ENCODE results near the gene WDR13. TPM values are rescaled to one million over a fixed set of nuclear protein-coding genes. Genes with fewer than 3 reads are reported as not detected.
A peak's percentile ranks its signal among the peaks of the same experiment; 100 is the strongest.
"Not testable (repeated sequence)": the region's sequence is repeated elsewhere in the genome, so short reads cannot be mapped to it uniquely, and the experiment has no call there.

The WDR13 gene
- total RNA-seq, 1 experiment from 2014 or later, result 131 TPM

- DNase-seq (ENCODE audit: low read depth), result no peak
These were observed 4.3 kb upstream of the WDR13 start for GRCh38 chrX:48592971-48593370.

GRCh38 chrX:48595929-48596328, 1.4 kb upstream of the WDR13 start:
- no peak for DNase-seq (ENCODE audit: low read depth)

GRCh38 chrX:48598614-48599013, 1.3 kb downstream of the WDR13 start:
- no peak for DNase-seq (ENCODE audit: low read depth)

GRCh38 chrX:48599341-48599740, 2.0 kb downstream of the WDR13 start:
- no peak for DNase-seq (ENCODE audit: low read depth)

- DNase-seq (ENCODE audit: low read depth), result no peak
These were observed 2.9 kb downstream of the WDR13 start for GRCh38 chrX:48600226-48600625.

- DNase-seq (ENCODE audit: low read depth), result no peak
These were observed 4.6 kb downstream of the WDR13 start for GRCh38 chrX:48601741-48602394.

- DNase-seq (ENCODE audit: low read depth), result no peak
These were observed 7.4 kb downstream of the WDR13 start for GRCh38 chrX:48604701-48605100.

GRCh38 chrX:48606091-48606490, 8.8 kb downstream of the WDR13 start:
- no peak for DNase-seq (ENCODE audit: low read depth)

- no peak for DNase-seq (ENCODE audit: low read depth)
These were observed 14.4 kb downstream of the WDR13 start for GRCh38 chrX:48611703-48612102.

- peak; percentile 15 for DNase-seq (ENCODE audit: low read depth)
These were observed 16.3 kb downstream of the WDR13 start for GRCh38 chrX:48613502-48614160.

GRCh38 chrX:48616576-48616975, 19.3 kb downstream of the WDR13 start:
- DNase-seq (ENCODE audit: low read depth), result no peak

GRCh38 chrX:48617542-48618340, 20.4 kb downstream of the WDR13 start:
- peak; percentile 22 for DNase-seq (ENCODE audit: low read depth)

GRCh38 chrX:48626401-48627298, 29.4 kb downstream of the WDR13 start:
- no peak for DNase-seq (ENCODE audit: low read depth)

GRCh38 chrX:48631376-48632090, 34.2 kb downstream of the WDR13 start:
- DNase-seq (ENCODE audit: low read depth), result peak; percentile 90

GRCh38 chrX:48632207-48632606, 34.9 kb downstream of the WDR13 start:
- no peak for DNase-seq (ENCODE audit: low read depth)

GRCh38 chrX:48636301-48636700, 39.0 kb downstream of the WDR13 start:
- no peak for DNase-seq (ENCODE audit: low read depth)

- DNase-seq (ENCODE audit: low read depth), result no peak
These were observed 39.5 kb downstream of the WDR13 start for GRCh38 chrX:48636776-48637175.

- DNase-seq (ENCODE audit: low read depth), result no peak
These were observed 48.4 kb downstream of the WDR13 start for GRCh38 chrX:48645669-48646068.

GRCh38 chrX:48648336-48648751, 51.1 kb downstream of the WDR13 start:
- peak; percentile 94 for DNase-seq (ENCODE audit: low read depth)

- DNase-seq (ENCODE audit: low read depth), result peak; percentile 44
These were observed 51.8 kb downstream of the WDR13 start for GRCh38 chrX:48649102-48649501.

GRCh38 chrX:48652055-48652579, 54.8 kb downstream of the WDR13 start:
- DNase-seq (ENCODE audit: low read depth), result not testable (repeated sequence)
